Measurements from ENCODE around the gene CHAMP1.

CHAMP1 gene

DNA sequence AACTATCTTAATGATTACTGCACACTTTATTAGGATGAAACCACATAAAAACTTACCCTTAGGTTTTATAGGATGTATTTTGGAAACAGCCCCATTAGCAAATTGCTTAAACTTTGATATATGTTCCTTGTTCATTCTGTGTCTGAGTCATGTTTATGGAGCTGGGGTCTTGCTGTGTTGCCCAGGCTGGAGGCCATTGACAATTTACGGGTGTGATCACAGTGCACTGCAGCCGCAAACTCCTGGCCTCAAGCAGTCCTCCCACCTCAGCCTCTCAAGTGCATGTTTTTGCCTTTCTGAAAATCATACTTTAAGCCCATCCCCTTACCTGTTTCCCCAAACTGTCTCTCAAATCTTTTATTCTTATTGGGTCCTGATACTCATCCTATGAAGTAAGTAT, 5.2 kb upstream of the CHAMP1 start:
- ChIA-PET POLR2A (interaction anchor here (0.7 kb wide), 1 partner anchor 287 kb away, joined by 3 read pairs; no protein-coding TSS in a partner anchor), CTCF (no interaction called here)

DNA sequence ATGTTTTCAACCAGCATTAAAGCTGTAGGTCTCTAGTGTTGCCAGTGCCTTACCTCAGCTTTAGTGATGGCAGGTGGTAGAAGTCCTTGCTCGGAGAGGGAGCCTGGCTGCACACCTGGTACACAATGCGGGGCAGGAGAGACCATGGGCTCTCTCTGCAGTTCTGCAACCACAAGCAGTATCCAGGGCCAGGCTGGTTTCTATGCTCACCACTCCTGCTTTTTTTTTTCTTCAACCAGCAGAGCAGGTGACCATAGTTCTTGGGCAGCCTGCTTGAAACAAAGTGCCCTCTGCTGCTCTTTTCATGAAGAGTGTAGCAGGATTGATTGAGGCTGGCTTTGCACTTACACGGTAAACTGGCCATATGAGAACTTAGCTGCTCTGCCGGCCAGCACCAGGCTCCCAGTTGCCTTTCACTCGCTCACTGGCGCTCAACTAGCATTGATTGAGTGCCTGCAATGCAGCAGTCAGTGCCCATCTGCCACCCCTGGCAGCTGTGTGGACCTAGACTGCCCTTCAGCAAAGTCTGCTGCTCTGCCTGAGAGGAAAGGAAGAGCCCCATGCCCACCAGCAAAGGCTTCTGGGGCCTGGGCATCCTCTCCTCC, 4.4 kb upstream of the CHAMP1 start:
- ChIA-PET CTCF (no interaction called here), POLR2A (interaction anchor here (0.7 kb wide), 1 partner anchor 288 kb away, joined by 3 read pairs; no protein-coding TSS in a partner anchor)
- H3K27ac ChIP-seq (ENCODE audit: extremely low read depth, low read depth, low read length), result no peak overlapping the region

More for the DNA sequence above, 5.2 kb upstream of the CHAMP1 start:
- H3K36me3 ChIP-seq (ENCODE audit: control insufficient read depth in 2 of 2, insufficient read depth in 1 of 2, low read length in 2 of 2), result peaks cover 7 to 11% of the 10 kb centered on the region in 2 experiments; a peak in 2 of 3 replicates
- no peaks in the 10 kb centered on the region for H3K4me1 ChIP-seq (ENCODE audit: control insufficient read depth, insufficient read depth, low read length)
- no peaks in the 10 kb centered on the region for H3K9me3 ChIP-seq (ENCODE audit: control insufficient read depth, insufficient read depth, low read depth, low read length)
- no peak overlapping the region for H3K27ac ChIP-seq (ENCODE audit: extremely low read depth, low read depth, low read length)
- H3K4me3 ChIP-seq (ENCODE audit: low read depth, low read length), result no peak overlapping the region
- TF ChIP-seq ZNF629 (tag by site-specific recombination; IDR thresholded peaks at IDR 0.05) (no peak), ZNF501 (tag by site-specific recombination; IDR thresholded peaks at IDR 0.05) (no peak), ZNF248 (tag by site-specific recombination; IDR thresholded peaks at IDR 0.05) (no peak), ZNF121 (tag by site-specific recombination; IDR thresholded peaks at IDR 0.05) (peak; percentile 88), ZNF266 (tag by site-specific recombination; IDR thresholded peaks at IDR 0.05; ENCODE audit: low read depth) (no peak), ZNF16 (tag by site-specific recombination; IDR thresholded peaks at IDR 0.05; ENCODE audit: low read depth) (no peak)

DNA sequence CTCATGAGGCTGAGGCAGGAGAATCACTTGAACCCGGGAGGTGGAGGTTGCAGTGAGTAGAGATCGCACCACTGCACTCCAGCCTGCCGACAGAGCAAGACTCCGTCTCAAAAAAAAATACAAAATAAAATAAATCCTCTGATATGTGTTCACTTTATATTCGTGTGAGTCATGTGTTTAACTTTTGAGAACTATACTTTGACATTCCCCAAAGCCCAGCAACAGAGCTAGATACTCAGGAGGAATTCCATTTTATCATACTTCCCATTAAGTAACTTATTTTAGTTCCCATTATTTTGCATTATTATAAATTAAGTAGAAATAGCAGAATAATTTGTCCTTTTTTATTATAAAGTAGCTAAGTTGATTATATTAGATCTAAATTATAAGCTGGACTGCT, 3.3 kb upstream of the CHAMP1 start:
- H3K27ac ChIP-seq (ENCODE audit: extremely low read depth, low read depth, low read length), result no peak overlapping the region
- POLR2A ChIA-PET, result interaction anchor here (1.2 kb wide), 1 partner anchor 26 kb away, joined by 4 read pairs; no protein-coding TSS in a partner anchor
- TF ChIP-seq, protein P1, sequence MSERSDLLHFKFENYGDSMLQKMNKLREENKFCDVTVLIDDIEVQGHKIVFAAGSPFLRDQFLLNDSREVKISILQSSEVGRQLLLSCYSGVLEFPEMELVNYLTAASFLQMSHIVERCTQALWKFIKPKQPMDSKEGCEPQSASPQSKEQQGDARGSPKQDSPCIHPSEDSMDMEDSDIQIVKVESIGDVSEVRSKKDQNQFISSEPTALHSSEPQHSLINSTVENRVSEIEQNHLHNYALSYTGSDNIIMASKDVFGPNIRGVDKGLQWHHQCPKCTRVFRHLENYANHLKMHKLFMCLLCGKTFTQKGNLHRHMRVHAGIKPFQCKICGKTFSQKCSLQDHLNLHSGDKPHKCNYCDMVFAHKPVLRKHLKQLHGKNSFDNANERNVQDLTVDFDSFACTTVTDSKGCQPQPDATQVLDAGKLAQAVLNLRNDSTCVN (tag by site-specific recombination; optimal IDR thresholded peaks at IDR 0.05), result no peak
- TF ChIP-seq ZNF404 (tag by site-specific recombination; IDR thresholded peaks at IDR 0.05) (no peak), ZNF350 (tag by site-specific recombination; IDR thresholded peaks at IDR 0.05) (no peak), ZNF621 (tag by site-specific recombination; IDR thresholded peaks at IDR 0.05) (no peak), ZNF24 (tag by site-specific recombination; IDR thresholded peaks at IDR 0.05) (no peak), ZNF140 (tag by site-specific recombination; IDR thresholded peaks at IDR 0.05) (no peak), ZSCAN30 (tag by site-specific recombination; IDR thresholded peaks at IDR 0.05) (no peak), ZNF324 (tag by site-specific recombination; IDR thresholded peaks at IDR 0.05) (no peak), ZNF354C (tag by site-specific recombination; IDR thresholded peaks at IDR 0.05; ENCODE audit: borderline replicate concordance, low read depth) (no peak), ZNF394 (tag by site-specific recombination; IDR thresholded peaks at IDR 0.05; ENCODE audit: borderline replicate concordance) (no peak)

More for the DNA sequence above, 4.4 kb upstream of the CHAMP1 start:
- TF ChIP-seq ZBTB17 (tag by site-specific recombination; IDR thresholded peaks at IDR 0.05) (peak; percentile 43), ZNF169 (tag by site-specific recombination; IDR thresholded peaks at IDR 0.05) (no peak)
- Histone ChIP-seq H3K36me3 (ENCODE audit: control insufficient read depth in 2 of 2, insufficient read depth in 1 of 2, low read length in 2 of 2) (peaks cover 5 to 7% of the 10 kb centered on the region in 2 experiments; a peak in 2 of 3 replicates), H3K9me3 (ENCODE audit: control insufficient read depth, insufficient read depth, low read depth, low read length) (no peaks in the 10 kb centered on the region), H3K4me1 (ENCODE audit: control insufficient read depth, insufficient read depth, low read length) (no peaks in the 10 kb centered on the region), H3K4me3 (ENCODE audit: low read depth, low read length) (no peak overlapping the region)

More for the DNA sequence above, 3.3 kb upstream of the CHAMP1 start:
- no peaks in the 10 kb centered on the region for H3K9me3 ChIP-seq (ENCODE audit: control insufficient read depth, insufficient read depth, low read depth, low read length)
- H3K4me3 ChIP-seq (ENCODE audit: low read depth, low read length), result no peak overlapping the region
- H3K36me3 ChIP-seq (ENCODE audit: control insufficient read depth in 2 of 2, insufficient read depth in 1 of 2, low read length in 2 of 2), result peaks cover 5 to 7% of the 10 kb centered on the region in 2 experiments; a peak in 2 of 3 replicates
- CTCF ChIA-PET, result interaction anchor here (0.6 kb wide), 1 partner anchor 29 kb away, joined by 3 read pairs; the partner anchor contains the start of gene UPF3A
- no peaks in the 10 kb centered on the region for H3K4me1 ChIP-seq (ENCODE audit: control insufficient read depth, insufficient read depth, low read length)
